ENCODE results near the gene UPF1. TPM values are rescaled to one million over a fixed set of nuclear protein-coding genes. Genes with fewer than 3 reads are reported as not detected.

The UPF1 gene
- total and polyA plus RNA-seq, 2 of the 13 experiments (the other 11 are each of a cell fraction or from before 2014, with no cell fraction given), result 16.9 to 41.8 TPM

GRCh38 chr19:18831524-18832305 is at the start of gene UPF1 (continued):
- no peak for TF ChIP-seq NFE2 (CRISPR knock-in tag; IDR thresholded peaks at IDR 0.05)
- 0 out of 2 replicates have a peak, but pooled peaks have one; percentile 20 for TF ChIP-seq ZNF446 (CRISPR knock-in tag; IDR thresholded peaks at IDR 0.05)
- TF ChIP-seq MAZ (IDR thresholded peaks at IDR 0.05; ENCODE audit: borderline replicate concordance, low read depth, low read length), result no peak
- TF ChIP-seq MAZ (CRISPR knock-in tag; IDR thresholded peaks at IDR 0.05; ENCODE audit: low read depth), result peak; percentile 82
- no peak for TF ChIP-seq SMARCC2 (IDR thresholded peaks at IDR 0.05)
- no peak for TF ChIP-seq CC2D1A (CRISPR knock-in tag; IDR thresholded peaks at IDR 0.05)
- 0 out of 2 replicates have a peak, but pooled peaks have one; percentile 64 for TF ChIP-seq NFAT5 (CRISPR knock-in tag; IDR thresholded peaks at IDR 0.05)
- TF ChIP-seq, protein P1, sequence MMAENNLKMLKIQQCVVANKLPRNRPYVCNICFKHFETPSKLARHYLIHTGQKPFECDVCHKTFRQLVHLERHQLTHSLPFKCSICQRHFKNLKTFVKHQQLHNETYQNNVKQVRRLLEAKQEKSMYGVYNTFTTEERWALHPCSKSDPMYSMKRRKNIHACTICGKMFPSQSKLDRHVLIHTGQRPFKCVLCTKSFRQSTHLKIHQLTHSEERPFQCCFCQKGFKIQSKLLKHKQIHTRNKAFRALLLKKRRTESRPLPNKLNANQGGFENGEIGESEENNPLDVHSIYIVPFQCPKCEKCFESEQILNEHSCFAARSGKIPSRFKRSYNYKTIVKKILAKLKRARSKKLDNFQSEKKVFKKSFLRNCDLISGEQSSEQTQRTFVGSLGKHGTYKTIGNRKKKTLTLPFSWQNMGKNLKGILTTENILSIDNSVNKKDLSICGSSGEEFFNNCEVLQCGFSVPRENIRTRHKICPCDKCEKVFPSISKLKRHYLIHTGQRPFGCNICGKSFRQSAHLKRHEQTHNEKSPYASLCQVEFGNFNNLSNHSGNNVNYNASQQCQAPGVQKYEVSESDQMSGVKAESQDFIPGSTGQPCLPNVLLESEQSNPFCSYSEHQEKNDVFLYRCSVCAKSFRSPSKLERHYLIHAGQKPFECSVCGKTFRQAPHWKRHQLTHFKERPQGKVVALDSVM (CRISPR knock-in tag; IDR thresholded peaks at IDR 0.05), result peak; percentile 62; the same call in 1 of the 2 replicates
- TF ChIP-seq, protein P2, sequence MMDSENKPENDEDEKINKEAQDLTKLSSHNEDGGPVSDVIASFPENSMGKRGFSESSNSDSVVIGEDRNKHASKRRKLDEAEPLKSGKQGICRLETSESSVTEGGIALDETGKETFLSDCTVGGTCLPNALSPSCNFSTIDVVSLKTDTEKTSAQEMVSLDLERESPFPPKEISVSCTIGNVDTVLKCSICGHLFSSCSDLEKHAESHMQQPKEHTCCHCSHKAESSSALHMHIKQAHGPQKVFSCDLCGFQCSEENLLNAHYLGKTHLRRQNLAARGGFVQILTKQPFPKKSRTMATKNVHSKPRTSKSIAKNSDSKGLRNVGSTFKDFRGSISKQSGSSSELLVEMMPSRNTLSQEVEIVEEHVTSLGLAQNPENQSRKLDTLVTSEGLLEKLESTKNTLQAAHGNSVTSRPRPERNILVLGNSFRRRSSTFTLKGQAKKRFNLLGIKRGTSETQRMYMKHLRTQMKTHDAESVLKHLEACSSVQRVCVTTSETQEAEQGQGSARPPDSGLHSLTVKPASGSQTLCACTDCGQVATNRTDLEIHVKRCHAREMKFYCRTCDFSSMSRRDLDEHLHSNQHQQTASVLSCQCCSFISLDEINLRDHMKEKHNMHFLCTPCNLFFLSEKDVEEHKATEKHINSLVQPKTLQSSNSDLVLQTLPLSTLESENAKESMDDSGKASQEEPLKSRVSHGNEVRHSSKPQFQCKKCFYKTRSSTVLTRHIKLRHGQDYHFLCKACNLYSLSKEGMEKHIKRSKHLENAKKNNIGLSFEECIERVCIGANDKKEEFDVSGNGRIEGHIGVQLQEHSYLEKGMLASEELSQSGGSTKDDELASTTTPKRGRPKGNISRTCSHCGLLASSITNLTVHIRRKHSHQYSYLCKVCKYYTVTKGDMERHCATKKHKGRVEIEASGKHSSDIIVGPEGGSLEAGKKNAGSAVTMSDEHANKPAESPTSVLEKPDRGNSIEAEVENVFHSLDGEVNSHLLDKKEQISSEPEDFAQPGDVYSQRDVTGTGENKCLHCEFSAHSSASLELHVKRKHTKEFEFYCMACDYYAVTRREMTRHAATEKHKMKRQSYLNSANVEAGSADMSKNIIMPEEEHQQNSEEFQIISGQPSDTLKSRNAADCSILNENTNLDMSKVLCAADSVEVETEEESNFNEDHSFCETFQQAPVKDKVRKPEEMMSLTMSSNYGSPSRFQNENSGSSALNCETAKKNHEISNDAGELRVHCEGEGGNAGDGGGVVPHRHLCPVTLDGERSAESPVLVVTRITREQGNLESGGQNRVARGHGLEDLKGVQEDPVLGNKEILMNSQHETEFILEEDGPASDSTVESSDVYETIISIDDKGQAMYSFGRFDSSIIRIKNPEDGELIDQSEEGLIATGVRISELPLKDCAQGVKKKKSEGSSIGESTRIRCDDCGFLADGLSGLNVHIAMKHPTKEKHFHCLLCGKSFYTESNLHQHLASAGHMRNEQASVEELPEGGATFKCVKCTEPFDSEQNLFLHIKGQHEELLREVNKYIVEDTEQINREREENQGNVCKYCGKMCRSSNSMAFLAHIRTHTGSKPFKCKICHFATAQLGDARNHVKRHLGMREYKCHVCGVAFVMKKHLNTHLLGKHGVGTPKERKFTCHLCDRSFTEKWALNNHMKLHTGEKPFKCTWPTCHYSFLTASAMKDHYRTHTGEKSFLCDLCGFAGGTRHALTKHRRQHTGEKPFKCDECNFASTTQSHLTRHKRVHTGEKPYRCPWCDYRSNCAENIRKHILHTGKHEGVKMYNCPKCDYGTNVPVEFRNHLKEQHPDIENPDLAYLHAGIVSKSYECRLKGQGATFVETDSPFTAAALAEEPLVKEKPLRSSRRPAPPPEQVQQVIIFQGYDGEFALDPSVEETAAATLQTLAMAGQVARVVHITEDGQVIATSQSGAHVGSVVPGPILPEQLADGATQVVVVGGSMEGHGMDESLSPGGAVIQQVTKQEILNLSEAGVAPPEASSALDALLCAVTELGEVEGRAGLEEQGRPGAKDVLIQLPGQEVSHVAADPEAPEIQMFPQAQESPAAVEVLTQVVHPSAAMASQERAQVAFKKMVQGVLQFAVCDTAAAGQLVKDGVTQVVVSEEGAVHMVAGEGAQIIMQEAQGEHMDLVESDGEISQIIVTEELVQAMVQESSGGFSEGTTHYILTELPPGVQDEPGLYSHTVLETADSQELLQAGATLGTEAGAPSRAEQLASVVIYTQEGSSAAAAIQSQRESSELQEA (CRISPR knock-in tag; IDR thresholded peaks at IDR 0.05; ENCODE audit: not compliant biosample characterization), result peak; percentile 49

Data from HepG2 (cell line).